ENCODE measurements around the gene RALGAPA2. TPM values are rescaled to one million over a fixed set of nuclear protein-coding genes. Genes with fewer than 3 reads are reported as not detected.

Gene RALGAPA2
- polyA plus RNA-seq, 4 donors = 7.6 to 34.3 (median 17.7) TPM

GRCh38 chr20:20386192-20386591, 326.3 kb downstream of the RALGAPA2 start:
- Histone ChIP-seq H3K27ac (ENCODE audit: low read depth in 1 of 3, low read length in 2 of 3) (no peak overlapping the region), H3K4me3 (ENCODE audit: low read depth in 1 of 3, low read length in 3 of 3) (no peak overlapping the region), H3K4me1 (ENCODE audit: control insufficient read depth in 3 of 3, insufficient read depth in 2 of 3, low read depth in 1 of 3, low read length in 2 of 3) (no peaks in the 10 kb centered on the region), H3K9me3 (ENCODE audit: control insufficient read depth in 2 of 2, insufficient read depth in 1 of 2, low read depth in 1 of 2, low read length in 1 of 2) (peaks cover 0 to under 1% of the 10 kb centered on the region in 2 donors), H3K27me3 (ENCODE audit: control insufficient read depth in 3 of 3, insufficient read depth in 3 of 3, low read length in 3 of 3) (peaks cover 0 to 6% (median 2%) of the 10 kb centered on the region in 3 donors), H3K36me3 (ENCODE audit: control insufficient read depth in 3 of 3, insufficient read depth in 2 of 3, low read depth in 1 of 3, low read length in 3 of 3) (peaks cover 0 to 15% (median 0%) of the 10 kb centered on the region in 3 donors)
- 63 to 71% (median 71%) methylated on average over 9 of the region's 9 CpGs for WGBS, 3 donors
- DNase-seq = no peak
- FAIRE-seq = no peak

GRCh38 chr20:20375862-20376261, 336.6 kb downstream of the RALGAPA2 start:
- DNase-seq (no peak), FAIRE-seq (no peak)
- 56 to 68% (median 63%) methylated on average over 8 of the region's 8 CpGs for WGBS, 3 donors
- no peaks in the 10 kb centered on the region for H3K36me3 ChIP-seq (ENCODE audit: control insufficient read depth in 3 of 3, insufficient read depth in 2 of 3, low read depth in 1 of 3, low read length in 3 of 3)
- H3K27me3 ChIP-seq (ENCODE audit: control insufficient read depth in 3 of 3, insufficient read depth in 3 of 3, low read length in 3 of 3) = peaks cover 2 to 49% (median 16%) of the 10 kb centered on the region in 3 donors
- H3K9me3 ChIP-seq (ENCODE audit: control insufficient read depth in 2 of 2, insufficient read depth in 1 of 2, low read depth in 1 of 2, low read length in 1 of 2) = peaks cover 0 to 5% of the 10 kb centered on the region in 2 donors
- H3K4me1 ChIP-seq (ENCODE audit: control insufficient read depth in 3 of 3, insufficient read depth in 2 of 3, low read depth in 1 of 3, low read length in 2 of 3) = no peaks in the 10 kb centered on the region
- no peak overlapping the region for H3K27ac ChIP-seq (ENCODE audit: low read depth in 1 of 3, low read length in 2 of 3)
- no peak overlapping the region for H3K4me3 ChIP-seq (ENCODE audit: low read depth in 1 of 3, low read length in 3 of 3)

GRCh38 chr20:20373091-20373571, 339.3 kb downstream of the RALGAPA2 start:
- no peak overlapping the region for H3K4me3 ChIP-seq (ENCODE audit: low read depth in 1 of 3, low read length in 3 of 3)
- no peak for FAIRE-seq
- no peak for DNase-seq
- H3K27ac ChIP-seq (ENCODE audit: low read depth in 1 of 3, low read length in 2 of 3) = no peak overlapping the region
- no peaks in the 10 kb centered on the region for H3K4me1 ChIP-seq (ENCODE audit: control insufficient read depth in 3 of 3, insufficient read depth in 2 of 3, low read depth in 1 of 3, low read length in 2 of 3)
- H3K36me3 ChIP-seq (ENCODE audit: control insufficient read depth in 3 of 3, insufficient read depth in 2 of 3, low read depth in 1 of 3, low read length in 3 of 3) = no peaks in the 10 kb centered on the region
- H3K27me3 ChIP-seq (ENCODE audit: control insufficient read depth in 3 of 3, insufficient read depth in 3 of 3, low read length in 3 of 3) = peaks cover 21 to 64% (median 27%) of the 10 kb centered on the region in 3 donors
- no peaks in the 10 kb centered on the region for H3K9me3 ChIP-seq (ENCODE audit: control insufficient read depth in 2 of 2, insufficient read depth in 1 of 2, low read depth in 1 of 2, low read length in 1 of 2)
- 44 to 58% (median 48%) methylated on average over 17 of the region's 17 CpGs for WGBS, 3 donors

GRCh38 chr20:20371681-20372080, 340.8 kb downstream of the RALGAPA2 start:
- H3K36me3 ChIP-seq (ENCODE audit: control insufficient read depth in 3 of 3, insufficient read depth in 2 of 3, low read depth in 1 of 3, low read length in 3 of 3) = no peaks in the 10 kb centered on the region
- H3K9me3 ChIP-seq (ENCODE audit: control insufficient read depth in 2 of 2, insufficient read depth in 1 of 2, low read depth in 1 of 2, low read length in 1 of 2) = no peaks in the 10 kb centered on the region
- peaks cover 27 to 73% (median 31%) of the 10 kb centered on the region in 3 donors for H3K27me3 ChIP-seq (ENCODE audit: control insufficient read depth in 3 of 3, insufficient read depth in 3 of 3, low read length in 3 of 3)
- DNase-seq = no peak
- H3K4me3 ChIP-seq (ENCODE audit: low read depth in 1 of 3, low read length in 3 of 3) = peak overlapping the region in 1 of 3 donors; percentile 15
- no peak overlapping the region for H3K27ac ChIP-seq (ENCODE audit: low read depth in 1 of 3, low read length in 2 of 3)
- FAIRE-seq = no peak
- peaks cover 0 to 4% (median 2%) of the 10 kb centered on the region in 3 donors for H3K4me1 ChIP-seq (ENCODE audit: control insufficient read depth in 3 of 3, insufficient read depth in 2 of 3, low read depth in 1 of 3, low read length in 2 of 3)
- 32 to 71% (median 67%) methylated on average over 3 of the region's 3 CpGs for WGBS, 3 donors

GRCh38 chr20:20371083-20371482, 341.4 kb downstream of the RALGAPA2 start:
- H3K27ac ChIP-seq (ENCODE audit: low read depth in 1 of 3, low read length in 2 of 3) = no peak overlapping the region
- WGBS, 3 donors = 29 to 59% (median 55%) methylated on average over 7 of the region's 7 CpGs
- no peaks in the 10 kb centered on the region for H3K36me3 ChIP-seq (ENCODE audit: control insufficient read depth in 3 of 3, insufficient read depth in 2 of 3, low read depth in 1 of 3, low read length in 3 of 3)
- DNase-seq = no peak
- no peaks in the 10 kb centered on the region for H3K9me3 ChIP-seq (ENCODE audit: control insufficient read depth in 2 of 2, insufficient read depth in 1 of 2, low read depth in 1 of 2, low read length in 1 of 2)
- peak overlapping the region in 1 of 3 donors; percentile 15 for H3K4me3 ChIP-seq (ENCODE audit: low read depth in 1 of 3, low read length in 3 of 3)
- no peak for FAIRE-seq
- peaks cover 27 to 78% (median 33%) of the 10 kb centered on the region in 3 donors for H3K27me3 ChIP-seq (ENCODE audit: control insufficient read depth in 3 of 3, insufficient read depth in 3 of 3, low read length in 3 of 3)
- H3K4me1 ChIP-seq (ENCODE audit: control insufficient read depth in 3 of 3, insufficient read depth in 2 of 3, low read depth in 1 of 3, low read length in 2 of 3) = peaks cover 0 to 4% (median 2%) of the 10 kb centered on the region in 3 donors

- Histone ChIP-seq H3K36me3 (ENCODE audit: control insufficient read depth in 3 of 3, insufficient read depth in 2 of 3, low read depth in 1 of 3, low read length in 3 of 3) (no peaks in the 10 kb centered on the region), H3K4me1 (ENCODE audit: control insufficient read depth in 3 of 3, insufficient read depth in 2 of 3, low read depth in 1 of 3, low read length in 2 of 3) (peaks cover 0 to 4% (median 2%) of the 10 kb centered on the region in 3 donors), H3K4me3 (ENCODE audit: low read depth in 1 of 3, low read length in 3 of 3) (peak overlapping the region in 1 of 3 donors; percentile 35), H3K27ac (ENCODE audit: low read depth in 1 of 3, low read length in 2 of 3) (no peak overlapping the region), H3K27me3 (ENCODE audit: control insufficient read depth in 3 of 3, insufficient read depth in 3 of 3, low read length in 3 of 3) (peaks cover 27 to 76% (median 35%) of the 10 kb centered on the region in 3 donors), H3K9me3 (ENCODE audit: control insufficient read depth in 2 of 2, insufficient read depth in 1 of 2, low read depth in 1 of 2, low read length in 1 of 2) (no peaks in the 10 kb centered on the region)
- DNase-seq = no peak
- 9 to 20% (median 16%) methylated on average over 10 of the region's 10 CpGs for WGBS, 3 donors
- no peak for FAIRE-seq
Observed at GRCh38 chr20:20370094-20370575, 342.3 kb downstream of the RALGAPA2 start.

GRCh38 chr20:20369250-20370093, 343.0 kb downstream of the RALGAPA2 start:
- WGBS, 3 donors = 0 to 2% (median 2%) methylated on average over 65 to 86 of the region's 86 CpGs
- FAIRE-seq = no peak
- H3K36me3 ChIP-seq (ENCODE audit: control insufficient read depth in 3 of 3, insufficient read depth in 2 of 3, low read depth in 1 of 3, low read length in 3 of 3) = no peaks in the 10 kb centered on the region
- peaks cover 30 to 77% (median 38%) of the 10 kb centered on the region in 3 donors for H3K27me3 ChIP-seq (ENCODE audit: control insufficient read depth in 3 of 3, insufficient read depth in 3 of 3, low read length in 3 of 3)
- H3K9me3 ChIP-seq (ENCODE audit: control insufficient read depth in 2 of 2, insufficient read depth in 1 of 2, low read depth in 1 of 2, low read length in 1 of 2) = no peaks in the 10 kb centered on the region
- H3K4me1 ChIP-seq (ENCODE audit: control insufficient read depth in 3 of 3, insufficient read depth in 2 of 3, low read depth in 1 of 3, low read length in 2 of 3) = peaks cover 0 to 4% (median 2%) of the 10 kb centered on the region in 3 donors
- DNase-seq = peak; percentile 40 to 66
- H3K27ac ChIP-seq (ENCODE audit: low read depth in 1 of 3, low read length in 2 of 3) = no peak overlapping the region
- H3K4me3 ChIP-seq (ENCODE audit: low read depth in 1 of 3, low read length in 3 of 3) = peak overlapping the region in 2 of 3 donors; percentile 35

GRCh38 chr20:20368418-20369249, 343.8 kb downstream of the RALGAPA2 start:
- H3K36me3 ChIP-seq (ENCODE audit: control insufficient read depth in 3 of 3, insufficient read depth in 2 of 3, low read depth in 1 of 3, low read length in 3 of 3) = no peaks in the 10 kb centered on the region
- no peak overlapping the region for H3K27ac ChIP-seq (ENCODE audit: low read depth in 1 of 3, low read length in 2 of 3)
- H3K27me3 ChIP-seq (ENCODE audit: control insufficient read depth in 3 of 3, insufficient read depth in 3 of 3, low read length in 3 of 3) = peaks cover 36 to 77% (median 42%) of the 10 kb centered on the region in 3 donors
- DNase-seq (peak in 1 of 2 donors; percentile 56), FAIRE-seq (no peak)
- peak overlapping the region in 2 of 3 donors; percentile 22 to 35 for H3K4me3 ChIP-seq (ENCODE audit: low read depth in 1 of 3, low read length in 3 of 3)
- no peaks in the 10 kb centered on the region for H3K9me3 ChIP-seq (ENCODE audit: control insufficient read depth in 2 of 2, insufficient read depth in 1 of 2, low read depth in 1 of 2, low read length in 1 of 2)
- WGBS, 3 donors = 0 to 1% (median 1%) methylated on average over 60 to 130 of the region's 130 CpGs
- peaks cover 0 to 4% (median 2%) of the 10 kb centered on the region in 3 donors for H3K4me1 ChIP-seq (ENCODE audit: control insufficient read depth in 3 of 3, insufficient read depth in 2 of 3, low read depth in 1 of 3, low read length in 2 of 3)
